NB4 (cell line): ENCODE data around the gene SETD9.

Experiments used
- CTCF ChIP-seq: IDR thresholded peaks from one replicate; pipeline ENCODE4 v1.5.1; 2012; ENCODE audit warnings: low read depth, low read length
- MAX ChIP-seq: IDR thresholded peaks from 2 replicates; pipeline ENCODE4 v1.6.1; 2011; ENCODE audit warnings: low read depth, low read length
- POLR2A ChIP-seq: IDR thresholded peaks from 2 replicates; pipeline ENCODE4 v1.6.1; 2011; ENCODE audit warnings: mild to moderate bottlenecking; ENCODE audit not compliant: insufficient read length; ENCODE audit errors: extremely low read depth

GRCh38 chr5:56900395-56900794 lies 9.0 kb upstream of the SETD9 start:
- TF ChIP-seq CTCF (no peak), MAX (no peak), POLR2A (no peak)
